Left ventricle myocardium inferior (tissue), 1 donor: ENCODE measurements around the gene BRME1. TPM values are rescaled to one million over a fixed set of nuclear protein-coding genes. Genes with fewer than 3 reads are reported as not detected.
A peak's percentile ranks its signal among the peaks of the same experiment; 100 is the strongest.

ENCODE experiments used
- DNase-seq: peaks from one replicate; pipeline ENCODE4 v3.0.0-alpha.2; 2020
- H3K27ac ChIP-seq: fragments of 200-600 bp; replicated peaks from 2 replicates; pipeline ENCODE4 v1.8.0; 2021
- H3K27me3 ChIP-seq: fragments of 200-600 bp; 2 replicates; pipeline ENCODE4 v1.8.0; 2021; ENCODE audit warnings: low read depth
- H3K36me3 ChIP-seq: fragments of 200-600 bp; 2 replicates; pipeline ENCODE4 v1.8.0; 2021
- H3K4me1 ChIP-seq: fragments of 200-600 bp; 2 replicates; pipeline ENCODE4 v1.8.0; 2021
- H3K4me3 ChIP-seq: fragments of 200-600 bp; 2 replicates; pipeline ENCODE4 v1.8.0; 2021; ENCODE audit warnings: mild to moderate bottlenecking, moderate library complexity
- H3K9me3 ChIP-seq: fragments of 200-600 bp; replicated peaks from 2 replicates; pipeline ENCODE4 v1.8.0; 2021
- CTCF ChIP-seq: fragments of 200-600 bp; IDR thresholded peaks from 2 replicates; pipeline ENCODE4 v1.8.0; 2021; ENCODE audit warnings: antibody characterized with exemption, mild to moderate bottlenecking, borderline replicate concordance
- intact Hi-C: fragments of 100-400 bp; cut with micrococcal nuclease; formaldehyde crosslinking; loops from one replicate; pipeline ENCODE4 v1.11.0; 2022
- total RNA-seq: library from RNA; stranded (reverse); fragmentation: NEBNext Ultra II Directional; extraction: Animal tissue kit (Norgen Biotek cat#: 25700); gene quantifications from one replicate; pipeline ENCODE4 v1.2.1, GENCODE V29; 2021
- donor health status: DM: no; HTN: yes; CAD: no; lungs with severe emphysema.

BRME1 gene
- total RNA-seq, 1 donor from 2014 or later = 0.82 TPM

GRCh38 chr19:13906910-13907309, 993 bp upstream of the BRME1 start:
- TF ChIP-seq CTCF = no peak
- DNase-seq = no peak
- Histone ChIP-seq H3K27ac (no peak overlapping the region), H3K4me1 (peaks cover 27% of the 10 kb centered on the region), H3K36me3 (peaks cover 24% of the 10 kb centered on the region), H3K27me3 (no peaks in the 10 kb centered on the region), H3K4me3 (peak overlapping the region; percentile 96), H3K9me3 (no peaks in the 10 kb centered on the region)
- intact Hi-C loops = no loop called here

GRCh38 chr19:13906521-13906904, 596 bp upstream of the BRME1 start:
- intact Hi-C loops = no loop called here
- no peaks in the 10 kb centered on the region for H3K27me3 ChIP-seq
- H3K36me3 ChIP-seq = peaks cover 20% of the 10 kb centered on the region
- TF ChIP-seq CTCF = no peak
- H3K4me1 ChIP-seq = peaks cover 27% of the 10 kb centered on the region
- peak overlapping the region; percentile 74 for H3K27ac ChIP-seq
- H3K9me3 ChIP-seq = no peaks in the 10 kb centered on the region
- no peak for DNase-seq
- H3K4me3 ChIP-seq = peak overlapping the region; percentile 96

GRCh38 chr19:13902993-13903555, 2.8 kb downstream of the BRME1 start:
- Histone ChIP-seq H3K36me3 (no peaks in the 10 kb centered on the region), H3K27me3 (no peaks in the 10 kb centered on the region), H3K4me3 (no peak overlapping the region), H3K27ac (no peak overlapping the region), H3K4me1 (peaks cover 27% of the 10 kb centered on the region), H3K9me3 (no peaks in the 10 kb centered on the region)
- TF ChIP-seq CTCF = peak; percentile 45
- no peak for DNase-seq
- intact Hi-C loops = no loop called here

GRCh38 chr19:13899912-13900584, 5.9 kb downstream of the BRME1 start:
- DNase-seq = no peak
- Histone ChIP-seq H3K27me3 (no peaks in the 10 kb centered on the region), H3K4me3 (no peak overlapping the region), H3K27ac (no peak overlapping the region), H3K4me1 (peaks cover under 1% of the 10 kb centered on the region), H3K36me3 (no peaks in the 10 kb centered on the region), H3K9me3 (no peaks in the 10 kb centered on the region)
- intact Hi-C loops = no loop called here
- TF ChIP-seq CTCF = no peak

GRCh38 chr19:13899393-13899792, 6.5 kb downstream of the BRME1 start:
- Histone ChIP-seq H3K9me3 (no peaks in the 10 kb centered on the region), H3K27ac (no peak overlapping the region), H3K27me3 (no peaks in the 10 kb centered on the region), H3K4me3 (no peak overlapping the region), H3K4me1 (no peaks in the 10 kb centered on the region), H3K36me3 (no peaks in the 10 kb centered on the region)
- intact Hi-C loops = no loop called here
- TF ChIP-seq CTCF = no peak
- DNase-seq = no peak
